GM12874 (cell line): Measurements from ENCODE around the gene IFITM10.

Experiments used
- CTCF ChIP-seq: IDR thresholded peaks from 2 replicates; pipeline ENCODE4 v1.5.1; 2011; ENCODE audit warnings: low read depth, mild to moderate bottlenecking, control low read depth, low read length, moderate library complexity; ENCODE audit not compliant: insufficient read depth

IFITM10 gene

DNA sequence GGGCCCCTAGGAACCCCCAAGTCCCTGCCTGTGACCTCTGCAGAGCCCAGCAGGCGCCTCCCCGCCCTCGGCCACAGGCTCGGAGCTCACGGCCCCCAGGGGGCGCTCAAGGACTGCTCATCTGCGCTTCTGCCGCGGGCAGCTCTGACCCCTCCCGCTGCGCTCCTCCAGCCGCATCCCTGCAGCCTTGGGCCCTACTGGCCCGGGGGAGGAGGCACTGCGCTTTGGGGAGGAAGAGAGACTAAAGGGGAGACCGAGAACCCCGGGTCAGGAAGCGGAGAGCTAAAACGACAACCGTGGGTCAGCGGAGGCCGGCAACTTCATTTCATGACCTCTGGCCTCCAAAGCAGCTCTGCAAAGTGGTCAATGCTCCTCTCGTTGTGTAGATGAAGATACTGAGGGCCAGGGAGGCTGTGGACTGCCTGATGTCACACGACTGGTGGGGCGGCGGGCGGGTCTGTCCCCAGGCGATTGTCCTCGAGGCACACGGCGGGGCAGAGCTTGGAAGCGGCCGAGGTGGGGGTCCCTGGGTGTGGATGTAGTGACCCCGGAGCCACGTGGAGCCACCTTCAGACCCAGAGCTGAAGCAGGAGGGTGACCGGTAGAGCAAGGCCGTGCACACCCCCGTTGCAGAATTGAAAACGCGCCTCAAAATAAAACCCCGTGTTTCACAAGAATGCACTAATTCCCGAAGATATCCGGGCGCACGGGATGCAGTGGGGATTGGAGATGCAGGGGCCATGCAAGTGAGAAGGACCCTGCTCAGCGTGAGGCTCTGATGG is 56.1 kb downstream of the IFITM10 start:
- TF ChIP-seq CTCF, result peak; percentile 95

DNA sequence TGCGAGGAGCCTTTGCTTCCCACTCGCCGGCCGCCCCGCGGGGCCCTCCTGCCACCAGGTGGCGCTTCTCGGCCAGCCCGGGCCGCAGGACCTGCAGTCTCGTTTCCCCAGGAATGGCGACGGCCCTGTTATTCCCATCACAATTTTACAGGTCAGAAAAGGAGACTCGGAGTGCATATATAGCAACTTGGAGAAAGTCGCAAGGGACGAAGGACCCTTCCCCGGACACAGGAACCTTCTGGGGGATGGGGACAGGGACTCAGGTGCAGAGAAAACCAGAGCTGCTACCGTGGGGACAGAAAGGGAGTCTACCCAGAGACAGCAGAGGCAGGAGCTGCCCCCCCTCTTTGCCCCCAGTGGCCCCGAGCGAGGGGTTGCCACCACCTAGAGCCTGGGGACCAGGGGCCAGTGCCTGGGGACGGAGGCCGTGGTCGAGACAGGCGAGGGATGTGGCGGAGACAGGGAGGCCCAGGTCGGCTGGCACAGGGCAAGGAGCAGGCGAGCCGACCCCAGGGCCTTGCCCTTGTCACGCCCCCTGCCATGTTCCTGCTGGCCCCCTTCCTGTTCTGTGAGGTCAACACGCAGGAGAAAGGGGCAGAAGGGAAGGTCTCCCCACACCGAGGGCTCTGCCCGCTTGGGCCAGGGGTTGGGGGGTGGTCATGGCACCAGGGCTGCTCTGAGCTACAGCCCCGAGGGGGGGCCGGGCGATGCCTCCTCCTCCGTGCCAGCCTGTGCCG is 56.9 kb downstream of the IFITM10 start:
- peak; percentile 94 for TF ChIP-seq CTCF

- no peak for TF ChIP-seq CTCF
These were observed 57.6 kb downstream of the IFITM10 start for GRCh38 chr11:1692708-1693326.

- no peak for TF ChIP-seq CTCF
These were observed 58.3 kb downstream of the IFITM10 start for GRCh38 chr11:1691878-1692707.

DNA sequence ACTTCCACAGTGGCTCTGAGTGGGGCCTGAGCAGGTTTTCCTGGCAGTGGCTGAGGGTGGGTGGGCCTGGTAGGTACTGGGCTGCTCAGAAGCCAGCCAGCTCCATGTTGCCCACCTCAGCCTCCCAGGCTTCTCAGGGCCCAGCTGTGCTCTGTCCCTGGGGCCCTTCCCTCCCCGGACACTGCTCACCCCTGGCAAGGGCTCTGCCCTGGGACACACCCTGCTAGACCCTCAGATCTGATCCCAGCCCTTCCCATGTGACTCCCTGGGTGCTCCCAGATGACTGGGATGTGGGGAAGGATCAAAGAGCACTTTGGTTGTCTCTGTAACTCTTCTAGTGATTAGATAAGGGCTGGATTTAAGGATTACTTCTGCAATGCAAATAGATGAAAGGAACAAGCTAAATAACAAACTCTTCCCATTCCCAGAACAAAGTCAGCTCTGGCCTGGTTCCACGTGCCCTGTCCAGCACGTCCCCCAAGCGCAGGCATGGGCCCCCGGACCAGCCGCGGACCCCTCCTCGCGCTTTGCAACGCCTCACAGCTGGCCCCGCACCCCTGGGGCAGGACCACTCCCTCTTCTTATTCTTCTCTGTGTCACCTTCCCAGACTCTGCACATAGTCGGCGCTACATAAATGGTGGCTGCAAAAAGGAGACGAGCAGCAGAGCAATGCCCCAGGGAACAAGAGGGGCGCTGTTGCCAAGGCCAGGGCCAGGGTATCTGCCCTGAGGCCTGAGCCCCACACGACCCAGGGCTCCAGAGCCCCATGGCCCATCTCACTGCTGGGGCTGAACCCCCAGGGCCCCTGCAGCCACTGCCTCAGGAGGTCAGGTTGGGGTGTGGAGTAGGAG is 59.1 kb downstream of the IFITM10 start:
- no peak for TF ChIP-seq CTCF

DNA sequence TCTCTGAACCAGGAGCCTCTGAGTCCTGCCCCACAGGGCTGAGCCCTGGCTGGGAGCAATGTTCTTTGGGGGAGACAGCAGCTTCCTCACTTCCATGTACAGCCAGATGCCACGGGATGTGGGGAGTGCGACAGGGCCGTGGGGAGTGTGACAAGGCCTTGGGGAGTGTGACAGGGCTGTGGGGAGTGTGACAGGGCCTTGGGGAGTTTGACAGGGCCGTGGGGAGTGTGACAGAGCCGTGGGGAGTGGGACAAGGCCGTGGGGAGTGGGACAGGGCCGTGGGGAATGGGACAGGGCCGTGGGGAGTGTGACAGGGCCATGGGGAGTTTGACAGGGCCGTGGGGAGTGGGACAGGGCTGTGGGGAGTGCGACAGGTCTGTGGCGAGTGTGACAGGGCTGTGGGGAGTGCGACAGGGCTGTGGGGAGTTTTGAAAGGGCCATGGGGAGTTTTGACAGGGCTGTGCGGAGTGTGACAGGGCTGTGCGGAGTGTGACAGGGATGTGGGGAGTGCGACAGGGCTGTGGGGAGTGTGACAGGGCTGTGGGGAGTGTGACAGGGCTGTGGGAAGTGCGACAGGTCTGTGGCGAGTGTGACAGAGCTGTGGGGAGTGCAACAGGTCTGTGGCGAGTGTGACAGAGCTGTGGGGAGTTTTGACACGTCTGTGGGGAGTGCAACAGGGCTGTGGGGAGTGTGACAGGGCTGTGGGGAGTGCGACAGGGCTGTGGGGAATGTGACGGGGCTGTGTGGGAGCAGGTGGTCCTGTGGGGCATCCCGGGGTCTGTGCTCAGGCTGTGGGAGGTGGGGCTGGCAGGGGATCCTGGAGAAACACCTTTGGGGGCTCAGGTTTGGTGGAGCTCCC is 60.0 kb downstream of the IFITM10 start:
- no peak for TF ChIP-seq CTCF
